ENCODE data around the gene NOPCHAP1.

DNA sequence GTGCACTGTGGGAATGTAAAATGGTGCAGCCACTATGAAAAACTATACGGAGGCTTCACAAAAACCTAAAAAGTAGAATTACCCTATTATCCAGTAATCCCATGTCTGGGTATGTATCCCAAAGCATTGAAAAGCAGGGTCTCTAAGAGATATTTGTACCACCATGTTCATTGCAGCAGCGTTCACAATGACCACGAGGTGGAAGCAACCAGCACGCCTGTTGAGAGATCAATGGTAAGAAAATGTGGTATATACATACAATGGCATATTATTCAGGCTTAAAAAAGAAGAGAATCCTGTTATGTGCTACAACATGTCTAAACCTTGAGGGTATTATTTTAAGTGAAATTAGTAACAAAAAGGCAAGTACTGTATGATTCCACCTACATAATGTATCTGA lies 910 bp upstream of the NOPCHAP1 start:
- TF ChIP-seq SUZ12 (IDR thresholded peaks at IDR 0.05; ENCODE audit: low read length) (no peak), CHD2 (IDR thresholded peaks at IDR 0.05; ENCODE audit: low read length) (no peak), CTCF (IDR thresholded peaks at IDR 0.05; ENCODE audit: control extremely low read depth in 1 of 3, insufficient read depth in 1 of 3, low read depth in 1 of 3, low read length in 3 of 3) (no peak), EP300 (IDR thresholded peaks at IDR 0.05; ENCODE audit: borderline replicate concordance in 1 of 2, low read depth in 2 of 2, low read length in 2 of 2) (no peak), ZNF274 (IDR thresholded peaks at IDR 0.05; ENCODE audit: borderline replicate concordance, extremely low read depth, low read length) (no peak), SIN3A (conservative IDR thresholded peaks at IDR 0.05 in 1 of 2, IDR thresholded peaks at IDR 0.05 in 1 of 2; ENCODE audit: low read depth in 1 of 2, low read length in 2 of 2) (no peak), EZH2 (IDR thresholded peaks at IDR 0.05; ENCODE audit: low read depth, low read length, severe bottlenecking) (no peak), JUN (IDR thresholded peaks at IDR 0.05; ENCODE audit: low read depth, low read length) (no peak), POLR2AphosphoS5 (IDR thresholded peaks at IDR 0.05; ENCODE audit: low read depth, low read length) (no peak), SP1 (IDR thresholded peaks at IDR 0.05; ENCODE audit: low read depth, low read length) (no peak), SP2 (IDR thresholded peaks at IDR 0.05; ENCODE audit: low read length) (no peak)
